Nephron progenitor cell (in vitro differentiated cells): Measurements from ENCODE around the gene YKT6.

Experiments
- DNase-seq: peaks from one replicate; pipeline ENCODE4 v3.0.0; 2021
- H3K27ac Mint-ChIP-seq: 2 replicates; pipeline ENCODE4 v1.8.0; 2021; ENCODE audit warnings: mild to moderate bottlenecking, moderate library complexity, mixed read lengths
- H3K27me3 Mint-ChIP-seq: 2 replicates; pipeline ENCODE4 v1.8.0; 2021; ENCODE audit warnings: mild to moderate bottlenecking, low read depth, mixed read lengths; ENCODE audit not compliant: poor library complexity
- H3K36me3 Mint-ChIP-seq: 2 replicates; pipeline ENCODE4 v1.8.0; 2021; ENCODE audit warnings: low read depth, mixed read lengths
- H3K4me1 Mint-ChIP-seq: 2 replicates; pipeline ENCODE4 v1.8.0; 2021; ENCODE audit warnings: mixed read lengths
- H3K4me3 Mint-ChIP-seq: 2 replicates; pipeline ENCODE4 v1.8.0; 2021; ENCODE audit warnings: mild to moderate bottlenecking, moderate library complexity, mixed read lengths
- H3K9me3 Mint-ChIP-seq: 2 replicates; pipeline ENCODE4 v1.8.0; 2021; ENCODE audit warnings: mild to moderate bottlenecking, moderate library complexity, mixed read lengths
- TF ChIP-seq, protein P1 (sequence below): fragments of 200-600 bp; sonication (generic); IDR thresholded peaks from 2 replicates; pipeline ENCODE4 v1.5.0; 2021; ENCODE audit warnings: antibody characterized with exemption

Gene YKT6

DNA sequence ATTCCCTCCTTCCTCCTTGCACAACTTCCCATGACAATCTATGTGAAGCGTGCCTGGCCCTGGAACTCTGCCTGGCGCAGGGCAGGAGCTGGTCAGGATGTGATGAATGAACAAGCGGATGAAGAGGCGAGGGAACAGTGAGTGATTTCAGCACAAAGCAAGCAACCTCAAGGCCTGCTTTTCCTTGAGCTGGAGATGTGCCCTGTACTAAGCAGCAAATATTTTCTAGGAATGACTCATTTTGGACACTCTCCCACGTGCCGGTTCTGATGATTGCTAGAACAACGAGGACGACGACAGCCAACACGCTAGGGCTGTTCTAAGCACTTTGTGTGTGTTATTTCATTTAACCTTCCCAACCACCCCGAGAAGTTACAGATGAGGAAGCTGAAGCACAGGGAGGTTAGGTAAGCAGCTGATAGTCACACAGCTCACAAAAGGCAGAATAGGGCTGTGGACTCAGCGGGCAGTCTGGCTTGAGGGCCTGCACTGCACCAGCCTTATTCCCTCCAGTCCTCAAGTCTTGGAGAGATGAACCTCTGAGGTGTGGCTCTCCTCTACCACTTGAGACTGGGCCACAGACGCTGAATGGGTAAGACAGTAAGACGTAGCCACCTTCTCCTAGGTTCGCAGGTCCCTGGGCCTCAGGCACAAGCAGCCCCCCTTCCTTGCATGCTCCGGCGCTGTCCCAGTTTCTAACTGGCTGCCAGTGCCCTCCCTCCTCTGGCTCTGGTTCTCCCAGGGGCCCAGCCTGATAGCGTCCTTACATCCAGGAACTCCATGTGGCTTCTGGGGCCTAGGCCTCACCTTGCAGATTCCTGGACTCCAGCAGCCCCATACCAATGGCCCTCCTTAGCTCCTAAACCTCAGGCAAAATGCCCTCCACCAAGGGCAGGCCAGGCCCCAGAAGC, 59.0 kb downstream of the YKT6 start:
- TF ChIP-seq, protein P1, sequence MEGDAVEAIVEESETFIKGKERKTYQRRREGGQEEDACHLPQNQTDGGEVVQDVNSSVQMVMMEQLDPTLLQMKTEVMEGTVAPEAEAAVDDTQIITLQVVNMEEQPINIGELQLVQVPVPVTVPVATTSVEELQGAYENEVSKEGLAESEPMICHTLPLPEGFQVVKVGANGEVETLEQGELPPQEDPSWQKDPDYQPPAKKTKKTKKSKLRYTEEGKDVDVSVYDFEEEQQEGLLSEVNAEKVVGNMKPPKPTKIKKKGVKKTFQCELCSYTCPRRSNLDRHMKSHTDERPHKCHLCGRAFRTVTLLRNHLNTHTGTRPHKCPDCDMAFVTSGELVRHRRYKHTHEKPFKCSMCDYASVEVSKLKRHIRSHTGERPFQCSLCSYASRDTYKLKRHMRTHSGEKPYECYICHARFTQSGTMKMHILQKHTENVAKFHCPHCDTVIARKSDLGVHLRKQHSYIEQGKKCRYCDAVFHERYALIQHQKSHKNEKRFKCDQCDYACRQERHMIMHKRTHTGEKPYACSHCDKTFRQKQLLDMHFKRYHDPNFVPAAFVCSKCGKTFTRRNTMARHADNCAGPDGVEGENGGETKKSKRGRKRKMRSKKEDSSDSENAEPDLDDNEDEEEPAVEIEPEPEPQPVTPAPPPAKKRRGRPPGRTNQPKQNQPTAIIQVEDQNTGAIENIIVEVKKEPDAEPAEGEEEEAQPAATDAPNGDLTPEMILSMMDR = no peak
- peaks cover 64% of the 10 kb centered on the region for H3K4me1 Mint-ChIP-seq
- H3K9me3 Mint-ChIP-seq = peaks cover under 1% of the 10 kb centered on the region
- no peaks in the 10 kb centered on the region for H3K36me3 Mint-ChIP-seq
- H3K27me3 Mint-ChIP-seq = peaks cover 17% of the 10 kb centered on the region
- no peak for DNase-seq
- H3K4me3 Mint-ChIP-seq = no peak overlapping the region
- H3K27ac Mint-ChIP-seq = peak overlapping the region; percentile 90

DNA sequence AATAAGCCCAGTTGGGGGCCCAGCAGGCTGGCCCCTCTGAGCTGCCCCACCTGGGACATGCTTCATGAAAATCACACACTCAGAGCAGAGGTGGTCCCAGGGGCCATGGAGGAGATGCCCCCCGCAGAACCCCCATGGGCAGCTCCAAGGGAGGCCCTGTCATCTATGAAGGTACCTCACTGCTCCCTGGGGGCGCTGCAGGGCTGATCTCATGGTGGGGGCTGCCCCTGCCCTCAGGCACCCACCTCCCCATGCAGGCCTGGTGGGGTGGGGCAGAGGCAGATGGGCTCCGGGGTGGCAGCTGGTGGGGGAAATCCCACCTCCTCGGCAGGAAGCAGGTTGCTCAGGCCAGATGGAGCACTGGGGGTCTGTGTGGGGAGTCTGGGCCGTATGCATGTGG, 60.5 kb downstream of the YKT6 start:
- no peak for DNase-seq
- peaks cover 20% of the 10 kb centered on the region for H3K27me3 Mint-ChIP-seq
- no peak overlapping the region for H3K27ac Mint-ChIP-seq
- TF ChIP-seq, protein P1 = no peak
- H3K4me1 Mint-ChIP-seq = peaks cover 68% of the 10 kb centered on the region
- no peaks in the 10 kb centered on the region for H3K9me3 Mint-ChIP-seq
- H3K4me3 Mint-ChIP-seq = no peak overlapping the region
- no peaks in the 10 kb centered on the region for H3K36me3 Mint-ChIP-seq

DNA sequence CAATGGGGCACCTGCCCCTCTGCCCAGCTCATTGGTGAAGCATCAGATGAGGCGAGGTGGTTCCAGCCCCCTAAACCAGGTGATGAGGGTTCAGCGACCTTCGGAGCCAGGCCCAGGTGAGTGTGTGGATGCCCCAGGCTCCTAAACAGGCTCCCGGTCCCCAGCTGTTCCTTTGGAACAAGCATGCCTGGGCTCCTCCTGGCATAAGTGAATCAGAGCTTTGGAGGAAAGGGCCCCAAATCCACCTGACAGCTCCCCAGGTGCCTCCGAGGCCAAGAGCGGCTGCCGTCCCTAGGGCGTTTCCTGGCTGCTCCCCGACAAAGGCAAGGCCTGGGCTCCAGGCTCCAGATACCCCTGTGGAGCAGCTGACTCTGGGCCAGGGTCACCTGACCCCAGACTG, 61.3 kb downstream of the YKT6 start:
- no peak for DNase-seq
- Mint-ChIP-seq H3K9me3 (no peaks in the 10 kb centered on the region), H3K27me3 (peaks cover 20% of the 10 kb centered on the region), H3K36me3 (no peaks in the 10 kb centered on the region), H3K27ac (no peak overlapping the region), H3K4me3 (no peak overlapping the region), H3K4me1 (peaks cover 69% of the 10 kb centered on the region)
- TF ChIP-seq, protein P1 = no peak

DNA sequence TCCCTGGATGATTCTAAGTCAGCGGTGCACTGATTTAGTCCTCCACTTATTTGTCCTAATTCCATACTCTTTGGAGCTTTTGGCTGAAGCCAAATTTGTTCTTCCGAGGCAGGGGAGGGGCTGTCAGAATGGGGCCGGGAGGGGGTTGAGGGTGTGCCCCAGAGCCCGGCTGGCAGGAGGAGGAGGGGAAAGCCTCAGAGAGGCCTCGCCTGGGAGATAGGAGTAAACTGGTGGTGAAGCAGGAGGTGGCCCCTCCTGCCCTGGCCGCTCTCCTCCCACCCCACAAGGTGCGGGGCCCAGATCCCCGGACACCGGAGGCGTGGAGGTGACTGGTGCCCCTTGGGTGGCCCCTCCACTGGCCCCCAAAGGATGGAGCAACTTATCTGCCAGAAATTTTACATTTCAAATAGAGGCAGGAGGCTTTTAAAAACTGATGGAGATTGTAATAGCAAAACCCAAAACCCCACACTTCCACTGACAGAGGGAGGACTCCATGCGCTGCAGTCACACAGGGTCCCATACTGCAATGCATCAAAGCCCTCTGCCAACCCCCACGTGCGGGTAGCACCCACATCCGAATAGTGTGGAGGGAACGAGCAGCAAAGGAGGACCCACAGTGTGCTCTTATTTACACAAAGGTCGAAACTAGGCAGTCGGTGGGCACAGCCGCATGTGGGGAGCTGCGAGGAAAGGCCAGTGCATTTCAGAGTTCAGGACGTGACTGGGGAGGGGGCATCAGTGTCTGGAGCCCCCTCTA, 62.7 kb downstream of the YKT6 start:
- Mint-ChIP-seq H3K4me3 (no peak overlapping the region), H3K9me3 (no peaks in the 10 kb centered on the region), H3K4me1 (peaks cover 71% of the 10 kb centered on the region), H3K36me3 (no peaks in the 10 kb centered on the region), H3K27ac (no peak overlapping the region), H3K27me3 (peaks cover 23% of the 10 kb centered on the region)
- TF ChIP-seq, protein P1 = no peak
- no peak for DNase-seq
